NCI-H69 (cell line): Measurements from ENCODE around the gene TP53I13.
A peak's percentile ranks its signal among the peaks of the same experiment; 100 is the strongest.

Source experiments
- DNase-seq: peaks from one replicate; lab custom pipeline; 2025; lab: John Stamatoyannopoulos, UW

TP53I13 gene

GRCh38 chr17:29615492-29616299, 47.2 kb downstream of the TP53I13 start:
- peak; percentile 92 for DNase-seq

DNA sequence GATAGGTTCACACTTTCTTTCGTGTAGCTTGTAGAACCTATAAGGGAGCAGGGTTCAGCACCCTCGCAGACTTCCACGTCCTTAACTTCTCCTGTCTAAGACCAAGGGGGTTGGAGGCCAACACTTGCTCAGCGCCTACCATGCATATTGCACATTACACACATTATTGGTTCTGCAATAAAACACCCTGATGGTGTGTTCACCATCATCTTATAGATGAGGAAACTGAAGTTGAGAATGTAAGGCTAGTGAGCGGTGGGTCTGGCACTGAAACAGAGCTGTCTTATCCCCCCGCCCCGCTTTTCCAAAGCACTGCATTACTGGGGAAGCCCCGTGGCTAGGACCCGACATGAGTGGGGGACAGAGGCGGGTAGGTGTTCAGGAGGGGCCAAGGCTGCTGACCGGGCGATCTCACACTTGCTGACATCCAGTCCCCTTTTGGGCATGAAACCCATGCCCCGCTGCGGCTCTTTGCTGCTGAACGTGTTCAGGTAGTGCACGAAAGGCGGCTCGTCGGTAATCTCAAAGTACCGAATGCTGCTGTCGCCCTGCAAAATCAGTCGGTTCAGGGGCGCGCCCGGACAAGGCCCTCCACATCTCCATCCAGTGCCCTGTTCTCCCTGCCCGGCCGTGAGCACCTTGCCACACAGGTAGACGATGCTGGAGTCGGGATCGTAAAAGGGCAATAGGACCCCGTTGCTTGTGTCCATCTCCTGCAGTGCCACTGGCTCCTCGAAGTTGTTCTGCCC, 48.0 kb downstream of the TP53I13 start:
- DNase-seq, result peak; percentile 46

- DNase-seq, result peak; percentile 92
These were observed 48.6 kb downstream of the TP53I13 start for GRCh38 chr17:29617125-29617480.

- DNase-seq, result peak; percentile 92
These were observed 49.2 kb downstream of the TP53I13 start for GRCh38 chr17:29617481-29618271.

DNA sequence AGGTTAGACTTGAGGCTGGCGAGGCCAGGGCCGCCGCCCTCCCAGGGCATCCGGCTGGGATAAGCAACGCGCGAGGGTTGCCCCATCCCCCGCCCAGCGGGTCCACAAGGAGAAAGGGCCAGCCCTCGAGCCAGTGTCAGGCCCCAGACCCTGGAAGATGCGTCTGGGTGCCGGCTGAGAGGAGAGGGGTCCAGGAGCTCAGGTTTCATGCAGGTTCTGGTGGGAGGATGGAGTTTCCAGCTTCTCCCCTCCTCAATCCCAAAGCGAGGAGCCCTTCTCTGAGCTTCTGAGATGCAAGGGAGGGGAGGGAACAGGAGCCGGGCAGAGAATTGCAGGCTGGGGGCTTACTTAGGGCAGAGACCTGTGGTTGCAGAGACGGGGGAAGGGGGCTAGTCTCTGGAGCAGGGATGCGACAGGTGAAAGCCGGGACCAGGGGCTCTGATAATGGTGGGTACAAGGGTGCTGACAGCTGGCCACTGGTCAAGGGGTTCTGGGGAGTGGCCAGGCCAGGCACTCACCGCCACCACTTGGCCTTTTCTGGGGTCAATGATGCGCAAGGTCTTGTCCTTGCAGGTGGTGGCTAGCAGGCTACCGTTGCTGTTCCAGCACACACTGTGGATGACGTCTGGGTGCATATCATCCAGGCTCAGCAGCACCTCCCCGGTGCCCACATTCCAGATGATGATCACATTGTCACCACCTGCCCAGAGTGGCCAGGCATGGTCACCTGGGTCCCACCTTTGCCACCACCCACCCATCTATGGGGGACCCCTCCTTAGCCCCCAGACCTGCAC, 50.0 kb downstream of the TP53I13 start:
- DNase-seq, result no peak

GRCh38 chr17:29619251-29619650, 50.8 kb downstream of the TP53I13 start:
- DNase-seq, result peak; percentile 76

GRCh38 chr17:29620271-29620670, 51.8 kb downstream of the TP53I13 start:
- DNase-seq, result peak; percentile 26

DNA sequence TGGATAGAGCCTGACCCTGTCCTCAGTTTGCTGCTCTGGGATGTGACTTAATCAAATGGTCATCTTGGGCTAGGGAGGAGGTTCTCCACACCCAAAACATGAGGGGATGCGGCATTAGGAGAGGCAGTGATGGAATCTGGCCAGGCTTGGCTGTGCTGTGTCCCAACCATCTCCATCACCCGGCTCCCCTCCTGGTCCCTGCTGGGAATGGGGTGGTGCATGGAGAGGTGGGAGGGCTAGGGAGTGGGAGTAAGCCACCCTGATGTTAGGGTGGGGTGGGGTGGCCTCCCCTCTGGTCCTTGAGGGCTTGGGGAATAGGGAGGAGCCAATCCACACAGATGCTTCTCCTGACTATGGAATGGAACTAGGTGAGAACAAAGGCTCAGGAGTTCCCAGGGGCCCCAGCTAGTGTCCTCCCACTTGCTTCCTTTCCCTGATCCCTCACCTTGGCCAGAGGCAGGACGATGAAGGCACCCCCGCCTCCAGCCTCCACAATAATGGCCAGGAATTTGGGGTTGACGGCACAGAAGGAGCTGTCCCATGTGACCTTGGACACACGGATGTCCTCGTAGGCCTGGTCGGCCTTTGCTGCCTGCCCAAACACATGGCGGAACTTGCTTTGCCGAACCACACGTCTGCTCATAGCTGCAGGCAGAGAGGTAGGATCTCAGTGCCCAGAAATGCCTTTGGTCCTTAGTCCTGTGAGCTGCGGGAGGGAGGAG, 52.4 kb downstream of the TP53I13 start:
- no peak for DNase-seq

DNA sequence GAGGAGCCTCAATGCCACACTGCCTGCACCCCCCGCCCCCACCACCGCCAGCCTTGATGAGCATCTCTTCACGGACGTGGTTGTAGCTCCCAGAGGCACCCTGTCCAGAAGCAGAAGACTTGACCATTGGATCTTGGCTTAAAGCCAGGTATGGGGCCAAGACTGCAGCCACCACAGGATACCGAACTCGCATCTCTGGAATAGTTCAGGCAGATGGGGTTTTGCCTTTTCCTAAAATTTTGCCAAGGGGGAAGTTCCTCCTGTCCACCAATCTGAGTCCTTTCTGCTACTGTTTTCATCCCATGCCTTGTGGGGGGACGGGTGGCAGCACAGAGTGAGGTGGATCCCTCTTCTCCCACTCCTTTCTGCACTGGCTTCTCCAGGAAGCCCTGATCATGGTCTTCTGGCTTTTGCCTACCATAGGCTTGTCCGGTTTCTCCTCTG, 53.3 kb downstream of the TP53I13 start:
- peak; percentile 35 for DNase-seq
